Inflammatory macrophage treated with lipopolysaccharide for 1 hour (primary cell): ENCODE measurements around the gene MEN1.

ENCODE experiments used
- DNase-seq, 2 donors: peaks; one replicate each; pipeline ENCODE4 v3.0.0-alpha.2; 2020 to 2022

Gene MEN1

DNA sequence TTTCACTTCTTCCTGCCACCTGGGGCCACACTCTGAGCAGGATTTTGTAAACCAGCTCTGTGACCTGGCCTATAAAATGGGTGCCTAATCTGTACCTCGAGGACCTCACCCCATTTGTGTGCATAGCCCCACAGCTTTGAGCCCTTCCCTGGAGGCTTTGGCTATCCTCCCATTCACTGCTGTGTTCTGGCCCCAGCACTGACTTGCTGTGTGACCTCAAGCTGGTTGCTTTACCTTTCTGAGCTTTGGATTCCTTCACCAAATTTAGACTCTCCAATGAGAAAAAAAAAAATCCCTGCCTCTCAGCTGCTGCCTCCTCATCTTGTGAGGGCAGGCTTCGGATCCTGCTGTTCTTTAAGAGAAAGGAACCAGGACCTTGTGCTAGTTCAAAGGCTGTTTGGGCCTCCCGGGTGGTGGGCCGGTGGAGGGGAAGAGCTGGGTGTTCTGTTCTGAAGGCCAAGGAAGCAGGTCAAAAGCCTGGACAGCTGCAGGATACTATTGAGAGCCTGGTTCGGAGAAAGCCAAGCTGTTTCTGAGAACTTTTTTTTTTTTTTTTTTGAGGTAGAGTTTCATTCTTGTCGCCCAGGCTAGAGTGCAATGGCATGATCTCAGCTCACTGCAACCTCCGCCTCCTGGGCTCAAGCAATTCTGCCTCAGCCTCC lies 49.5 kb downstream of the MEN1 start:
- DNase-seq, result no peak

DNA sequence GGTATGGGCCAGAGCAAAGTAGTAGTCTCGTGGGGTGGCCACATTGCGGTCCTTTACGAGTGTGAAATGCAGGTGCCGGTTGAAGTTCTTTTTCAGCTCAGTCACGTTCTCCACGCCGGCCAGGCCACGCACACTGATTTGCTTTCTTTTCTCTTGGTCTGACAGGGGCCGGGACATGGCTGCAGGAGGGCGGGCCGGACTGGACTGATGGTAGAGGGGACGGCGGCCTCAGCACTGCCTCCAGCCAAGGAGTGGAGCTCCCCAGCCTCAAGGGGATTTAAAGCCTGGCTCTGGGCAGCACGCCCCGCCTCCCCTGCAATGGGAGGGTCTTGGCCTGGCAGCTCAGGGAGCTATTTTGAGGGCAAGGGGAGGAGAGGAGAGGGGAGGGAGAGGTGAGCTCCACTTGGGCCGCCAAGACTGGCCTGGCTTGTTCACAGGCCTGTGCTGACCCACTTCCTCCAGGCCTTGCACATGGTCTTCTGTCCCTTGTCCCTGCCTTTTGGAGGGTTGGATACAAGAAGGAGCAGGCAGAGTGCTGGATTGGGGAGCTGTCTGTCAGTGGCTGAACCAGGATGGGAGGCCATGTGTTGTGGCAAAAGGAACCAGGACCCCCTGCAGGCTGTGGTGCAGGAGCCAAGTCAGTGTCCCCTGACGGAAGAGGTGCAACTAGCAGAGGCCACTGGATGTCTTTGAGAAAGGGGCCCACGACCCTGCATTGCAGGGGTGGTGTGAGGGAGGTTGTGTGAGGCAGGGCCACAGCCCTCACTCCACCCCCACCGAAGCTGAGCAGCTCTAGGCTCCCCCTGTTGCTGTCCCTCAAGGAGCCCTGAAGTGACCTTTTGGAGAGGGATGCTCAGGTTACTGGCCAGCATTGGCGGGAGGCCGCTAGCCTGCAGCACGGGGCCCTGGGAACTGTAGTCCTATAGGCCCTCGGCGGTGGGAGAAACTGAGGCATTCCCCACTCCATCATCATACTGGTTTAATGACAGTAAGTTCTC lies 50.3 kb downstream of the MEN1 start, which contains the start of gene PYGM:
Gene PYGM (minus strand): TSS at position 253 of the 998 bp plus-strand sequence. CDS start 76 bp downstream, at position 177.
- no peak for DNase-seq

DNA sequence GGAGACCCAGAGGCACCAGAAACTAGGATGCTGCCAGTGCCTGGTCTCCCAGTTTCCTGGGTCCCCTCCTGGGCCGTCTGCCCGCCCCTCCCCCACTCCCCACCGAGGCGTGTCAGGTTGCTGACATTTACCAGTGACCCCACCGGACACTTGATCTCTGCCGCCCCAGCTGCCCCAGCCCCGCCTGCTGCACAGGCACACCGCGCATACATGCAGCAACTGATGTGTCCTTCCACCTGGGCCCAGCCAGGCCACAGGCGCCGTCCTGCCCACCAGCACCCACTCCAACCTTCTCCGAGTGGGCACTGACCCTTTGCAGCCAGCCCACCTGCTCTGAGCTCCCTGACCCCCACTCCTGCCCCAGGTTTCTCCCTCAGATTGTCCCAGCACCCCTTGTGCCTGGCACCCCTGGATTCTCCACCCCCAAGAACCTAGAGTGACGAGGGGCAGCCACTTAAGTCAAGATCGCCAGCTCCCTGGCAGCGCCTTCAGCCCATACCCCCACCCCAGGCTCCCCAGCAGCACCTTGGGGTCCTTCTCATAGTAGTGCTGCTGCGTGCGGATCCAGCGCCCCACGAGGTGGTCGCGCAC lies 51.1 kb downstream of the MEN1 start:
- DNase-seq, result no peak

DNA sequence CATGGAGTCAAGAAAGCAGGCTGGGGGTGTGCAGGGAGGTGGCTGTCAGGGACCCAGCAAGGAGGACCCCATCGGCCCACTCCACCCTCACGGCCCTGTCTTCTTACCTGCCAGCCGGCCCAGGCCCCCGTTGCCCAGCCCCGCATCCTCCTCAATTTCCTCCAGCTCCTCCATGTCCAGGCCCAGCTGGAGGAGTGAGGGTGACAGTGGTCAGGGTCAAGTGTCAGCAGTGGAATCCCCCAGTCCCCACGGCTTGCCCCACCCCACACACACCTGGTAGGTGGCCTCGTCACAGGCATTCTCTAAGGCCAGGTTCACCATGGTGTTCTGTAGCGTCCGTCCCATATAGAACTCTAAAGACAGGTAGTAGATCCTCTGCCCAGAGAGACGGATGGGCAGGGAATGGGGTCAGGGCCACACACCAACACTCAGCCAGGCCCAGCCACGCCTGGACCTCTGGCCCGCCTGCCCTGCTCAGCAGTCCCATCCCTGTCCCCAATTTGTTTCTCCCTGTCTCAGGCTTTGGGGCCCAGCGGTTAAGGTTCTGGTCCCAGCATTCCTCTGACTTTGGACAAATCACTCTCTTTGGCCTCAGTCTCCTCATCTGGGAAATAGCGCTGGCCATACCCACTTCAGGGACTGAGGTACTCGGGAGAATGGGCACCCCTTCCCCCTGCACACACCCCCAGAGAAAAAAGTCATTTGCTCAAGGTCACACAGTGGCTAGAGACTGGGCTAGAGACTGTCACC lies 51.8 kb downstream of the MEN1 start:
- no peak for DNase-seq

DNA sequence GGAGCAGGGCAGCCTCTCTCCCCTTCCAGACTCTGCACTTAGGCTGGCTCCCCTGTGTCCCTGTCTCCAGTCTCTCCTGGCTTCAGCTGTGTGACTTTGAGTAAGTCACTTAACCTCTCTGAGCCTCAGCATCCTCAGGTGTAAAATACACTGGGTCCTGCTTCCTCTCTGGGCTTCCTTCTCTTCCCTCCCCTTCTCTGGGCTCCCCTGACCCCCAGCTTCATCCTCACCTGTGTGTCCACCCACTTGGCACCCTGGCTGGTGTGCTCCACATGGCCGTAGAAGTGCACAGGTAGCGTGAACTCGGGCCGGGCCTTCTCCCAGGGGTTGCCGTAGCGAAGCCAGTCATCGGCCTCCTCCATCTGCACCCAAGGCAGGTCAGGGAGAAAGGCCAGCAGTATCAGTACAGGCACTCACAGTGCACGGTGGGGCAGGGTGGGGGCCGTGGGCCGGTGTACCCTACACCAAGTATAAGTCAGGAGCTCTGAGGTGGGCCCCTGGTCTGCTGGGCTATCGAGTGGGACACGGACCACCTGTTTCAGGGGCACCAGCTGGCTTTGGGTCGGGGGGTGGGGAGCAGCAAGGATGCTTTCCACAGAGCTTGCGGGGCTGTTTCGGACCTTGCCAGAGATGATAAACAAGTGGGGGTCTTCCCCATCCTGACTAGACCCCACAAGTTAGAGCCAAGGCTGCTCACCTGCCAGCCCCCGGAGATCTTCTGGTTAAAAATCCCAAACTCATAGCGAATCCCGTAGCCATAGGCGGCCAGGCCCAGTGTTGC lies 52.6 kb downstream of the MEN1 start:
- DNase-seq, result no peak

DNA sequence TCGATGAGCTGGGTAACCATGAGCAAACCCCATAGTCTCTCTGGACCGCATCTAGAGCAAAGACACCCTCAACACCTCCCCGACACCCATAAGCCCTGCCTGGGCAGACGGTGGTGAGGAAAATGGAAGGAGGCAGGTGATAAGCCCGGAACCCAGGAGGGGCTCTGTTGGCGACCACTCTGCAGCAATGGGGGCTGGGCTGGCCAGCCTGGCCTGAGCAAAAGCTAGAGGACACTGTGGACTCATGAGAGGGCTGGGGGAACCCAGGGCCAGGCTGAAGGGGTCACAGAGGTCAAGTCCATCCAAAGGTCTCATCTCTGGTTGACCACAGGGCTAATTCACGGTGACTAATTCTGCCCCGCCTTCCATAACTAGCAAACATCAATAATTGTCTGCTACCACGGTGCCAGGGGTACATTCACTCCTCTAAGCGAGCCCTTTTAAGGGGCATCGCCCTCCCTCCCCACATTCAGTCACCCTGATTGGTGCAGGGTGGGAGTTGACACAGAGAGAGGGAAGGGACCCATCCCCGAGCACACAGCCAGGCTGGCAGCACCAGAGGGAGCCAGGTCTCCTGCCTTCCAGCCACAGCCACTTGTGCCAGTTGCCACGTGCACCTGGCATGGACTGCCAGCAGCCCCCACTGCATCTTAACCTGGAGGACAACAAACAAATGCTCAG lies 54.5 kb downstream of the MEN1 start:
- no peak for DNase-seq

DNA sequence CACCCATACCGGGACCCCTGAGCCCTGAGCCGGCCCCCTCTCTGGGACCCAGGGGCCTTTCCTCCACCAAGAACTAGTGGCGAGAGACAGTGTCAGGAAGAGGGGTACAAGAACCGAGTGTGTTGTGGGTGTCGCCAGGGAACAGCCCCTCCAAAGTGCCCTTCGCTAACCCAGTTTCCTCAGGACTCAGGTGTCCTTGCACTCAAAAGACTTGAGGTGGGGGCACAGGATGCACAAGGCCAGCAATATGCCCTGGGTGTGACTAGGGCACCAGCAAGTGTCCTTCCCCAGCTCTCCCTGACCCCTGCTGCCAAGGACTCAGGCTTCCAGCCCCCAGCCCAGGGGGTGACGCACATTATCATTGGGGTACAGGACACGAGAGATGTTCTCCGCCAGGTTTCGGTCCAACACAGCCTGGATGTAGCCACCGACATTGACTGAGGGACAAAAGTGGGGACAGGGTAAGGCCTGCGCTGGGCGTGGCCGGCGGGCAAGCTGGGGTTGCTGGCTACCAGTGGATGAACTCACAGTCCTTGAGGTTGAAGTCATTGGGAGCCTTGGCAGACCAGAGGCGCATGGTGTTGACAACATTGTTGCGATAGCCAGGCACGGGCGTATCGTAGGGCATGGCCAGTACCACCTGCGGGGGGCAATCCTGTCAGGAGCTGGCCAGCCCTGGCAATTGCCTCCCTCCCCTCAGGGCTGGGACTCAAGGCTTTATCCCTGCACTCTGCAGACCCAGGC lies 55.3 kb downstream of the MEN1 start:
- no peak for DNase-seq

DNA sequence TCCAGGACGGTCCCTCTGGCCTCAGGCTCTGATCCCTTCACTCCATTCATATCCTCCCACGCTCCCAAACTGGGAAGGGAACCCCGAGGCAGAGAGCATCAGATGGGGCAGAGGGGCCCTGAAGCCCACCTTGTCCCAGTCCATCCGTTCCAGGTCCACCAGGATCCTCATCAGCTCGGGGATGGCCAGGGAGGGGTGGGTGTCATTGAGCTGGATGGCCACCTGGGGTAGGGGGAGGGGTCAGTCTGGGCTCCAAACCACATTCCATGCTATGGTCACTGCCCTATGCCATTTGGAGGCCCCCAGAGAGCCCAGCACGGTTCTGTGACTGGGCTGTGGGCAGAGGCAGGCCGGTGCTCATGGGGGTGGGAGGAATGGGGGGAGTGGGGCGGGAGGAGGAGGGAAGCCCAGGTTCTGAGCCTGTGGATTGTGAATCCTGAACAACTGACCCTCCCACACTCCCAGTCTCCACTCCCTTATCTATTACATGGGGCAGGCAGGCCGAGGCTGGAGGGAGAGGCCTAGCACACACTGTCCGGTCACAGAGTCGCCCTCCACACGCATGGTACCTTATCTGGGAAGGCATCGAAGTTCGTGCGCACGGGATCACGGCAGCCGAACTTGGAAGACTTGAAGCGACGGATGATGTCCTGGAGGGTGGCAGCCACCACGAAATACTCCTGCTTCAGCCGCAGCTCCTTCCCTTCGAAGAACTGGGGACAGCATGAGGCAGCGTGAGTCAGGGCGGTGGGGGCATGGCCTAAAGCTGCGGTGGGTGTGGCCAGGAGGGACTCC lies 56.0 kb downstream of the MEN1 start:
- DNase-seq, result no peak
